Effector CD8-positive, alpha-beta T cell (primary cell): ENCODE data around the gene TSPYL1.
"Not testable (repeated sequence)": the region's sequence is repeated elsewhere in the genome, so short reads cannot be mapped to it uniquely, and the experiment has no call there.

Experiments
- DNase-seq: peaks from one replicate; lab custom pipeline; 2025; lab: John Stamatoyannopoulos, UW

The TSPYL1 gene

DNA sequence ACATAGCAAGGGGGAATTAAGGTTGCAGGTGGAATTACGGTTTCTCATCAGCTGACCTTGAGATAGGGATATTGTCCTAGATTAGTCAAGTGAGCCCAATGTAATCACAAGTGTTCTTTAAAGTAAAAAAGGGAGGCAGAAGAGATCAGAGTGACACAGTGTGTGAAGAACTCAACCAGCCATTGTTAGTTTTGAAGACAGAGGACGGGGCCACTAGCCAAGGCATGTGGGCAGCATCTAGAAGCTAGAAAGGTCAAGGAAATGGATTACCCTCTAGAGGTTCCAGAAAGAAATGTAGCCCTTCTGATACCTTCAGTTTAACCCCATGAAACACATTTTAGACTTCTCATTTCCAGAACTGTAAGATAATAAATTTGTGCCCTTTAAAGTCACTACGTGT, 18.5 kb upstream of the TSPYL1 start:
- no peak for DNase-seq

DNA sequence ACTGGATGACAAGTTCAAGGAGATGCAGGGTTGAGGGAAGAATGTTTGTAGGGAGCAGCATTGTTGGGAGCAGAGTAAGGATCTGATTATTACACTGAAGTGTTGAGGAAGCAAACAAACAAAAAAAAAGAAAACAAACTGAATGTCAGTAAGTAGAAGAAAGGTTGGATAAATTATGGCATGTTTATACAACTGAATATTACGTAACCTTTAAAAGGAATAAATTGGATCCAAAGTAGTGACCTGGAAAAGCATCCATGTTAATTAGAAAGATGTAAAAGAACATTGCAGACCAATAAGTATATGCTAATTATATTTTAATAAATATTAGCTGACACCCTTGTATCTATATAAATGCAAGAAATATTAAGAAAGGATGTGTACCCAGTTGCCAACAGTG, 12.8 kb upstream of the TSPYL1 start:
- DNase-seq: no peak

DNA sequence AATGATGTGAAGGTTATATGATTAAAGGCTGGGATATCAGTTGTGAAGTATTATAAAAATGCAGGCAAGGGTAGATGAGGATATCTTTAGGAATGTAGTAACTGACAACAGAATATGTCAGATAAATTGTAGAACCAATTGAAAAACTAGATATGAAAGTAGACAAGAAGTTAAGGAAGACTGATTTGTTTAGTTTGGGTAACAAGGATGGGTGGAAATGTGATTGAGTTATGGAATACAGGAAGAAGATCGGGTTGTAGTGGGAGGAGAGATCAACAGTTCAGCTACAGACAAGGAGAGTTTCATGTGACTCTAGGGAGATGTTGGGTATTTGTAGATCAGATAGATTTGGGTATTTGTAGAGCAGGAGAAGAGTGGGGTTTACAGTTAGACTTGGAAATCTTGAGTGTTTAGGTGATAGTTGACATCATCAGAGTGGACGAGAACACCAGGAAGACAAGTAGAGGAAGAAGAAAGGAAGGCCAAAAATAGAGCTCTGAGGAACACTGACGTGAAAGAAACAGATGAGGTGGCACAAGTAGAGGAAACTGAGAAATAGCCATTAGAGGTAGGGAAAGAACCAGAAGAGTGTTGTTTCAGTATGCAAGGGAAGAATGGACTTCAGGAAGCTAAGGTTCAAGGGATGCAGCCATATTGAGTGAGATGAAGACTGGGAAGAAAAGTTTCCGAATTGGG, 12.1 kb upstream of the TSPYL1 start:
- DNase-seq: no peak

DNA sequence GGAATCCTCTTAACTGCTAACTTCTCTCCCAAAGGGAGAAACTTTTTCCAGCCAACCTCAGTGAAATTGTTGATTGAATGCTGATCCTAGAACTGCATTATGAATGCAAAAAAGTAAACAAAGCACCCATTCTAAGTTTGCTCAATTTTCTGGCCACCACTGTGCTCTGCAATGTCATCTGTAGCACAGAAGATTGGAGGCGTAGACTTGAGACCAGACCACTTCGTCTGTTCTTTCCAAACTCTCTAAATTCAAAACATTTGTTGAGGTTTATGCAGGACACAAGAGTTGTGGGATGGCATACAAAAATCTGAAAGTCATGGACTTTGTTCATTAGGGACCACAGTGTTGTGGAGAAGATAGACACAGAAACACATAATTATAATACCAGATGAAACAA, 11.1 kb upstream of the TSPYL1 start:
- DNase-seq: no peak

DNA sequence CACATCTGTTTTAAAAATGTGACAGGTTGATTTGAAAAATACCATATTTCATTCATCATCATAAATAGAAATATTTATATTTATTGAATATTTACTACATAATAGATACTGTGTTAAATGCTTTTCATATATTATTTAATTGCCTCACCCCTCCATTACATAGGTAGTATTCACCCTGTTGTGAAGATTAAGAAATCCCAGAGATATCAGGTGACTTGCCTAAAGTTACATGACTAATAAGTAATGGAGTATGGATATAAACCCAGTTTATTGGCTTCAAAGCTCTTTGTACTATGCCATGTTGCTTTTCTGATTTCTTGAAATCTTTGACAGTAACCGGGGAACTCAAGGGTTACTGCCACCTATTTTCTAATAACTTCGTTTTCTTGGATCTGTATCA, 10.1 kb upstream of the TSPYL1 start:
- no peak for DNase-seq

DNA sequence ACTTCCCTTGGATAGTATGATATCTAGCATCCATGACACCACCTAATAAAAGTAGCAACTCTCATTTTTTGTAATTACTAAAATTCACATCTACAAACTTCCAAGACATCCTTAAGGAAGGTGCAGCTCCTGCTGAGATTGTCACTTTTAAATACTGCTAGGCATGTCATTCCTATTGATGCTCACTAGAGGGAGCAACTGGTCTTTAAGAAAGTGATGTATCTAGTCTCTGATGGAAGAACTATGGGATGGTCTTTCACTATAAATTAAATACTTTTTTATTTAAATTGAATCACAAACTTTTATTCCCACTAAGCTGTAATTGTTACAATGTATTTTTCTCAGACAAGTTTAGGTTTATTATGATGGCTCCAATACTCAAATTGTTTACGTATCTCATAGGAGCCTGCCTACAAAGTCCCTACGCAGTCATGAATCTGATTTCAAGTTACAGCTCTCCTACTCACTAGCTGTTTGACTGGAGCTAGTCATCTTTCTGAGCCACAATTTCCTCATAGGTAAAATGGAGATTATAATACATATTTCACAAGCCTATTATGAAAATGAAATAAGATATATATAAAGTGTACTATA, 8.1 kb upstream of the TSPYL1 start:
- no peak for DNase-seq

DNA sequence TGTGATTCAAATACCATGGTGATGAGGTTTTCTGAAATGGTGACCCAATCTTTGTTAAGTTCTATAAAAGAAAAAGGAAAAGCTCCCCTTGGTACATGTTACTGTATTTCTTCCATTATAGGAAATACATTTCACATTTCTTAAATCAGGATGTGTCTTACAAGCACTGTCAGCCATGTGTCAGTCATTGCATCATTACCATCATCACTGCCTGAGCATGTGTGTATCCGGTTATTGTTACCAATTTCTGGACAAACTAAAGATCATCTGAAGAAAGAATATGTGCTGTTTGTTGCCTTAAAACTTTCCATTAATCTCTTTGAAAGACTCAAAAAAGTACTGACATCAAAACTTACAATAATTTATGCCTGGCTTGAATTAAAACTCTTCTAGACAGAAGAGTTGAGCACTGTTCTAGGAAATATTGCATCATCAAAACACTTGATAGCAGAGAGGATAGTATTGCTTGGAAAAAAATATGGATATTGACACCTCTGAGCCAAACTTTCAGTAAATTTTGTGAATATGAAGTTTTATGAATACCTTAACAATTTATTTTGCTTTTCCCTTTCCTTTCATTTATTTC, 7.1 kb upstream of the TSPYL1 start:
- no peak for DNase-seq

DNA sequence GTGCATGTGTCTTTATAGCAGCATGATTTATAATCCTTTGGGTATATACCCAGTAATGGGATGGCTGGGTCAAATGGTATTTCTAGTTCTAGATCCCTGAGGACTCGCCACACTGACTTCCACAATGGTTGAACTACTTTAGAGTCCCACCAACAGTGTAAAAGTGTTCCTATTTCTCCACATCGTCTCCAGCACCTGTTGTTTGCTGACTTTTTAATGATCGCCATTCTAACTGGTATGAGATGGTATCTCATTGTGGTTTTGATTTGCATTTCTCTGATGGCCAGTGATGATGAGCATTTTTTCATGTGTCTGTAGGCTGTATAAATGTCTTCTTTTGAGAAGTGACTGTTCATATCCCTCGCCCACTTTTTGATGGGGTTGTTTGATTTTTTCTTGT, 5.3 kb upstream of the TSPYL1 start:
- not testable (repeated sequence) for DNase-seq

DNA sequence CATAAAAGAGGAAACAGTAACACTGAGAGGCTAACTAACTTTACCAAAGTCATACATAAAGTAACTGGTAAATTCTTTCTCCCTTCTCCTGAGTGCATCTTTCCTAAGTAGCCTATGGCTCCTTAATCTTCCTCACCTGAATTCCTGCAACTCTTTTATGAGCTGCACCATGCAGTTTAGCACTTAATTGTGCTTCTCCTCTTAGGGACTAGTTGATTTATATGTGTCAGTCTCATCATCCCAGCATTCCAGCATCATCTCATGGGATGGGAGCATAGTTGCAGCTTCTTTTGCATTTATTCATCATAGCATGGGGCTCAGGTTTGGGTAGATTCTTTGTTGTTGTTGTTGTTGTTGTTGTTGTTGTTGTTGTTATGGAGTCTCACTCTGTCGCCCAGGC, 3.5 kb upstream of the TSPYL1 start:
- DNase-seq: no peak

DNA sequence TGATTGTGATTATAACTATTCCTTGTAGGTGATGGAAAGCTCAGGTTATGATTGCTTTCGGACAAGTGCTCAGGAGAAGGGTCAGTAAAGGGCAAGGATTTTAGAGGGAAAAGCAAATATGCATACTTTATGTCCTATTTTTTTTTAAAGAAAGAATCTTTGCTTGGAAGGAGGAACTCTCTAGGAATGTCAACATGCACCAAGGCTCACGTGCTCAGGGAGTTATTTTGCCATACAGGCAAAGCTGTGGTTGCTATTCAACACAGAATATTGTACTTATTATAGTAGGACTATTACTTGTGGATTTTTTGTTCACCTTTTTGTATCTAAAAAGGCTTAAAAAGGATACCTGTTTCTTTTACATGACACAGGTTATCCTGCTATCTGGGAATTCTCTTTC, 3.0 kb upstream of the TSPYL1 start:
- no peak for DNase-seq

DNA sequence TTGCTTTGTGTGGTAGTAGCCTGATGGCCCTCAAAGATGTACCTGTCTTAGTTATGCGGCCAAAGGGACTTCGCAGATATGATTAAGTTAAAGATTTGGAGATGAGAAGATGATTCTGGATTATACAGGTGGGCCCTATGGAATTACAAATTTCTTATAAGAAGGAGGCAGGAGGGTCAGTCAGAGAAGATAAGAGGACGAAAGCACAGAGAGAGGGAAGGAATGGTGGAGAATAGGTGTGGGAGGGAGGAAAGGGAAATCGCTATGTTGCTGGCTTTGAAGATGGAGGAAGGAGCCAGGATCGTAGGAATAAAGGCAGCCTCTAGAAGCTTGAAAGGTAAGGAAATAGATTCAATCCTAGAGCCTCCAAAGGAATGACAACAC, 1.2 kb upstream of the TSPYL1 start:
- DNase-seq: no peak

DNA sequence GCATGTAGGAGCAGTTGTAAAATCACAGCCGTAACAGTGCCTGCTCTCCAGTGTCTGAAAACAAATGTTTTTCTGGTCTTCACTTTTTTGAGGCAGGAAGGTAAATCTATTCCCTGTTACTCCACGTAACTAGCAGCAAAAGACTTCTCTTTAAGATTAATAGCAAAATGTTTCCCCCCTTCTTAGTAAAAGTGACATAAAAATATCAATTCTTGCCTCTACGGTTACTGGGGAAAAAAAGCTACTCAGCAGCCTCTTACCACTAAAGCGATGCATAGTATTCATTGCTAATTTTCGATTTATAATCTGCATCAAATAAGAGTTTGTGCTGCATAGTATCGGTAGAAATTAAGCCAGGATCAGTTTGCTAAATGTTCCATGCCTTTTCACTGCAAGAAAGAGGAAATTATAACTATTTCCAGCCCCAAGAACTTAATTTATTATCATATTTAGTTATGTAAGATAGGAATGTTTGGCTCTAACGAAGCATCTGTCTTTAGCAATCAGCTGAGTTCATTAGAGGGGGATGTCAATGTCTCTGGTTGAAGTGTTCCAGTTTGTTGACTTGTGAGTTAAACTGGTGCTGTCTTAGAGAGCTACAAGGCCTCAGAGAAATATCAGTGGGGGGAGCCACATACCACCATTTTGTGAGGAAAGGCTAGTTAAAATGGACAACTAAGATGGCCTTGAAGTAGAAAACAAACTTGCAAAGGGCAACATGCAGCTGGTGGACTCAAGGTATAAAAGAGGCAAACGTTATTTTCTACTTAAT, 617 bp upstream of the TSPYL1 start:
- no peak for DNase-seq

DNA sequence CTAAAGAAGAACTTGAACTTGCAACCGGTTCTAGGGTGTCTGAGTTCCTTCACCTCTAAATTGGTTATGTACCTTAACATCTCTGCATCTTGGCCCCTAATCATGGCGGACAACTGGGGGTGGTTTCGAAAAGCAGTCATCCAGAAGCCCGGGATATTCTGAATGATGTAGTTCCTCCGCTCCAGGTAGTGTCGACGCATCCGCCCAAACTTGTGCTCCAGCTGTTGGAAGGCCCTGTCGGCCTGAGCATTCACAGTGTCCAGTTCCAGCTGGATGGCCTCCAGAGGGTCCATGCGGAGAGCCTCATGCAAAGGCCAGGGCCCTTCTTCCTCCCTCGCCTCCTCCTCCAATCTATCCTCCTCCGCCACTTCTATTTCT, 887 bp downstream of the TSPYL1 start:
- DNase-seq: no peak

DNA sequence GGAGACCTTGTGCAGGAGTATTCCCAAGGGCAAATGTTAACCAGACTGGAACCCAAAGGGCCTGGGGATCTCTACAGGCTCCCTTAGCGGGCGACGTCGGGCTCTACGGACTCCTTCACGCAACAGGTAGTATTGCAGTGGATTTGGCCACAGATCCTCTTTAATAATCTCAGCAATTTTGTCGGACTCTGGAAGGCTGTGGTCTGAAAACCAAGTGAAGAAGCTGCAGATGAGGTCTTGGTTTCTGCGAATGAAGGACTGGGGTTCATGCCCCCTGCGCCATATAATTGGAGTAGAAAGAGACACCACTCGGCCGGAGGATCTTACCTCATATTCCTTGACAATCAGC, 1.3 kb downstream of the TSPYL1 start:
- no peak for DNase-seq

DNA sequence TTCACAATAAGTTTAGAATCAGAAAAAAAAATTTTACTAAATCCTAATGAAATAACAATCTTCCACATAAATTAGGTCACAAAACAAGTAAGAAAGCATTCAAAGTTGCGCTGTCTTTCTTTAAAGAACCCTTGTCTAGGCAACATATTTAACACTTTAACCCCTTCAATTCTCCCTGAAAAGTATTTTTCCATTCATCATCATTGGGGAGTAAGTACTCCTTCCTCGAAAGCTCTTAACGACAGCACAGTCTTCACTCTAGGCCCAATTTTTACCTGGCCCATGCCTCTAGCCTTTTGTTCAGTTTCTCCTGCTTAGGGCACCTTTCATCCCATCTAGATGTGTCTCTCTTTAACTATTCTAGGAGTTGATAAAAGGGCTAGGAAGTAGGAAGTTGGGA, 2.6 kb downstream of the TSPYL1 start:
- DNase-seq: no peak

DNA sequence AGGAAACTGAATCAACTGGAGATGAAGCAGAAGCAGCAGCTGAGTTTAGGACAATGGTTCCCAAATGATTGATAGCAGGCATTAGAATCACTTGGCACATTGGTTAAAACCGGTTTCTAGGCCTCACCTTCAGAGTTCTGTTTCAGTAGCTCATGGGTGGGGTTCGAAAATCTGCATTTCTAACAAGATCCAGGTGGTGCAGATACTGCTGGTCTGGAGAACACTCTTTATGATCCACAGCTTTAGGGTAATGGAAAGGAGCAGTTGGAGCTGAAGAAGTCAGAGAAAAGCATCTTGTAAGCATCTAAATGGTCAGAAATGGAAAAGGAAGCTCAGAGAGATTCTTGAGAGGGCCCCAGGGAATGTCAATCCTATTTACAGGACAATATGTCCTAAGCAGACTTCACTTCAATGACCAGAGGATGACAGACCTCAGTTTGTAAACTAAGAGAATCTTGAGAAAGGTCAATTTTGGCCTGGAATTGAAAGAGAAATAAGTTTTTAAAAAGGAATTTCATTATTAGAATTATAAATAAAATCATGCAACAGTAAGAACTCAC, 8.5 kb downstream of the TSPYL1 start:
- no peak for DNase-seq

DNA sequence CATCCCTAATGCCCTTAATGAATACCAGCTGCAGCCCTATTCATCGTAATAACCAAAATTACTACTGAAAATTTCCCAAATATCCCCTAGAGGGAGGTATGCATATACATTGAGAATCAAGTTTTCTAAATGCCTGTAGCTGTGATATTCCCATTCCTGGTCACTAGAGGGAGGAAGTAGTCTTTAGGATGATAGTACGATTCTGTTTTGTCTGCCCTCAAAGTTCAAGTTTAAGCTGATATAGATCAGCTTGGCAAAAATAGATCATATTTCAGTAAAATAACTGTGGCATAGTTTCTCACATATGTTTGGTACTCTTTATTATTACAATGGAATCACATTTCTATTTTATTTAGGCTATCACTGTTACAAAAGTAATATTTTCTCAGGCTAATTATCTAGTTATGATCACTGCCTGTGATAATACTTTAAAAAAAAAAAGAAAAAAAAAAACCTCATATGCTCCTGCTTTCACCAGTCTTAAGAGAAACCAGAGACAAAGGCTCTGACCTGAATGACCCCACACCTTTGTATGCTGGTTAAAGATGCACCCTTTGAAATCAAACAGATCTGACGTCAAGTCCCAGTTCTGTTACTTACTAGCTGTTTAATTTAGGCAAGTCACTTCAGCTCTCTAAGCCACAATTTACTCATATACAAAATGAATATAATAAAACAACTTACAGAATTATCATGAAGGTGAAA, 11.0 kb downstream of the TSPYL1 start:
- no peak for DNase-seq

DNA sequence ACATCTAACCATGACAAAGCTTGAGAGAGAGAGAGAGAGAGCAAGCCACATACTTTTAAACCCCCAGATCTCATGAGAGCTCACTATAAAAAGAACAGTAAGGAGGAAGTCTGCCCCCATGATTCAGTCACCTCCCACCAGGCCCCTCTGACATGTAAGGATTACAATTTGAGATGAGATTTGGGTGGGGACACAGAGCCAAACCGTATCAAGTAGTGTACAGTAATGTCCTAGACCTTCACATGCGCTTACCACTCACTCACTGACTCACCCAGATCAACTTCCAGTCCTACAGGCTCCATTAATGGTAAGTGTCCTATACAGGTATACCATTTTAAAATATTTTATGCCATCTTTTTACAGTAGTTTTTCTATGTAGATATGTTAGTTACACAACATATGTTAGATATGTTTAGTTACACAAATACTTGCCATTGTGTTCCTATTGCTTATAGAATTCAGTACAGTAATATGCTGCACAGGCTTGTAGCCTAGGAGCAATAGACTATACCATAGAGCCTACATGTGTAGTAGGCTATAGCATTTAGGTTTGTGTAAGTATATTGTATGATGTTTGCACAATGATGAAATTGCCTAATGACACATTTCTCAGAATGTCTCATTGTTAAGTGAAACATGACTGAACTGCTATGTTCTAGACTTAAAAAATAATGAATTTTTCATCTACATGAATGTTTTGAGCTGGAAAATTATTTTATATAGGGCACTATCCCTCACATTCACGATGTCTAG, 11.7 kb downstream of the TSPYL1 start:
- no peak for DNase-seq

DNA sequence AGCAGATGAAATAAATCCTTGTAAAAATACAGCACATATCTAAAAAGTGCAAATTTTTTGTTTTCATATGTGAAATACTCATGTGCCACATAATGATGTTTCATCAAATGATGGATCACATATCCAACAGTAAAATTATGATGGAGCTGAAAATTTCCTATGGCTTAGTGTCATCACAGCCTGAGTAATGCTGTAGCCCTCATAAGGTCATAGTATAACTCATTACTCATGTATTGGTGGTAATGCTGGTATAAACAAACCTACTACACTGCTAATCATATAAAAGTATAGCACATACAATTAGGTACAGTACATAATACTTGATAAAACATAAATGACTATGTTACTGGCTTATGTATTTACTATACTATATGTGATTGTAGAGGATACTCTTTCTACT, 12.9 kb downstream of the TSPYL1 start:
- DNase-seq: no peak

DNA sequence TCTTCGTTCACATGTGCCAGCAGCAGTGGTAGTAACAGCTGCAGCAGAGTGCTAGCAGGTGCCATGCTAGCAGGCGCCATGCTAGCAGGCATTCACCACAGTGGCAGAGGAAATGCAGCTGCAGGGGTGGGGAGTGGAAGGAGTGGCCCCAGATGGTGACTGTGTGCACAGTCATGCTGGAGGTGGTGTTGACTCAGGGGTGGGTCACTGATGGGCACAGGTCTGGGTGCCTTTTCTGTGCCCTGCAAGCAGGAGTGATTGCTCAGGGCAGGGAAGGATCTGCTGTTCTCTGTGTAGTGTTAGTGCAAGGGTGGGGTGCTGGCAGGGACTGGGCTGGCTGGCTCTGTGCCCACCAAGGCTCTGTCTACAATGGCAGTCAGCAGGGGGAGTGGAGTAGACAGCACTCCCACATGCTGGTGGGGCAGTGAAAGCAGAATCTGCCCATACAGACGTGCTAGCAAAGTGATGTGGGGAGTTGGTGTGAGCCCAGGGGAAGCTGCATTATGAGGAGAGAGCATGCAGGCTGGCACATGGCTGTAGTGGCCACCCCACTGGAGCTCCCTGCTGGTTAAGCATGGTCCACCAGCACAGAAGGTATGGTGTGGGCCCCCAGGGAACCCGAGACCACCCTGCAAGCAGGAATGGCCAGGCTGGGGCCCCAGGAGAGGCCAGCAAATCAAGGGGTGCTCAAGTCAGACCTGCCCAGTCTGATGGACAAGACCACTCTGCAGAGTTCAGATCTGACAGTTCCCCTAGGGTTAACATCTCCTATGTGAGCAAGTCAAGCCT, 14.5 kb downstream of the TSPYL1 start:
- no peak for DNase-seq

DNA sequence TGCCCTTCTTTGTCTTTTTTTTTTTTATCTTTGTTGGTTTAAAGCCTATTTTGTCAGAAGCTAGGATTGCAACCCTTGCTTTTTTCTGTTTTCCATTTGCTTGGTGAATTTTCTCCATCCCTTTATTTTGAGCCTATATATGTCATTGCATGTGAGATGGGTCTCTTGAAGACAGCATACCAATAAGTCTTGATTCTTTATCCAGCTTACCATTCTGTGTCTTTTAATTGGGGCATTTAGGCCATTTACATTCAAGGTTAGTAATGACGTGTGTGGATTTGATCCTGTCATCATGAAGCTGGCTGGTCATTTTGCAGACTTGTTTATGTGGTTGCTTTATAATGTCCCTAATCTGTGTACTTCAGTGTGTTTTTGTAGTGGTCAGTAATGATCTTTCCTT, 16.4 kb downstream of the TSPYL1 start:
- DNase-seq: no peak
